Suprapubic skin (tissue), 4 donors: ENCODE data around the gene CDK18.
A peak's percentile ranks its signal among the peaks of the same experiment; 100 is the strongest.

Experiments used
- EP300 ChIP-seq: sonication (generic); formaldehyde crosslinking; IDR thresholded peaks from one replicate; pipeline ENCODE4 v1.6.1; 2017; ENCODE audit warnings: antibody characterized with exemption
- POLR2A ChIP-seq, 2 donors: fragments of 450-650 bp; IDR thresholded peaks; one replicate each; pipeline ENCODE4 v1.6.1; 2017; ENCODE audit warnings: antibody characterized with exemption in 2 of 2, mild to moderate bottlenecking in 2 of 2, moderate library complexity in 2 of 2
- POLR2AphosphoS5 ChIP-seq, 3 donors: sonication (generic); formaldehyde crosslinking; IDR thresholded peaks; one replicate each; pipeline ENCODE4 v1.6.1; 2017; ENCODE audit warnings: antibody characterized with exemption in 3 of 3
- TF ChIP-seq, protein P1 (sequence below), 2 donors: fragments of 200-600 bp in 1 of 2; fragments of 450-650 bp in 1 of 2; sonication (generic) in 1 of 2; IDR thresholded peaks; one replicate each; pipeline ENCODE4 v1.5.1; 2016 to 2019; ENCODE audit warnings: antibody characterized with exemption in 2 of 2, mild to moderate bottlenecking in 1 of 2, moderate library complexity in 1 of 2

DNA sequence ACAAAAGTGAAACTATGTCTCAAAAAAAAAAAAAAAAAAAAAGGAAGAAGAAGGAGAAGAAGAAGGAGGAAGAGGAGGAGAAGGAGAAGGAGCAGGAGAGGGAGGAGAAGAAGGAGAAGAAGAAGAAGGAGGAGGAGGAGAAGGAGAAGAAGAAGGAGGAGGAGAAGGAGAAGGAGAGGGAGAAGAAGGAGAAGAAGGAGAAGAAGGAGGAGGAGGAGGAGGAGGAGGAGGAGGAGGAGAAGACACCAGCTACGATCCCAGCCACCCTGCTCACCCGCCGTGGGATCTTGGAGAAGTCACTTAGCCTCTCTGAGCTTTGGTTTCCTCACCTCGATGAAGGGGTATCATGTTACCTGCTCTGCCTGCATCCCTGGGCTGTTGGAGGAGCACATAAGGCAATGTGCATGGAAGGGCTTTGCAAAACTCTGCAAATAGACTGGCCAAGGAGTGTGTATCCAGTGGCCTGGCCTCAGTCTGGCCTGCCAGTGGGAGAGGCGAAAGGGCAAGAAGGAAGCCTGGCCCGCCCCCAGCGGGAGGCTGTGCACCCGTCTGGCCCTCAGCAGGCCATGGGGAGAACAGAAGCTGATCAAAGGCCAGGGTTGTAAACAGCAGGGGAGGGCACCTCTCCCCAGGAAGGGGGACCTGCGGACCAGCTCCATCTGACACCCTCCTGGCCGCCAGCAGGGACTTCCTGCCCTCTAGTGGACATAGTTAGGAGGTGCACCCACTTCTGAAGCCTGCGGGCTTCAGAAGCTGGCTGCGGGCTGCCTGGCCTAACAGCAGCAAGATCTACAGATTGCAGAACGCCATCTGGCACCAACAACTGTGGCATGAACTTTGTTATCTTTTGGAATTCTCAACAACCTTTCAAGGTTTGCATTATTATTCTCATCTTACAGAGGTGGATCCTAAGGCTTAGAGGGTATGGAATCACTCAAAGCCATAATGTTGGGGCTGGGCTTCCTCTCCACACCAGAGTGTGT is 19.2 kb upstream of the CDK18 start:
- TF ChIP-seq, protein P1, sequence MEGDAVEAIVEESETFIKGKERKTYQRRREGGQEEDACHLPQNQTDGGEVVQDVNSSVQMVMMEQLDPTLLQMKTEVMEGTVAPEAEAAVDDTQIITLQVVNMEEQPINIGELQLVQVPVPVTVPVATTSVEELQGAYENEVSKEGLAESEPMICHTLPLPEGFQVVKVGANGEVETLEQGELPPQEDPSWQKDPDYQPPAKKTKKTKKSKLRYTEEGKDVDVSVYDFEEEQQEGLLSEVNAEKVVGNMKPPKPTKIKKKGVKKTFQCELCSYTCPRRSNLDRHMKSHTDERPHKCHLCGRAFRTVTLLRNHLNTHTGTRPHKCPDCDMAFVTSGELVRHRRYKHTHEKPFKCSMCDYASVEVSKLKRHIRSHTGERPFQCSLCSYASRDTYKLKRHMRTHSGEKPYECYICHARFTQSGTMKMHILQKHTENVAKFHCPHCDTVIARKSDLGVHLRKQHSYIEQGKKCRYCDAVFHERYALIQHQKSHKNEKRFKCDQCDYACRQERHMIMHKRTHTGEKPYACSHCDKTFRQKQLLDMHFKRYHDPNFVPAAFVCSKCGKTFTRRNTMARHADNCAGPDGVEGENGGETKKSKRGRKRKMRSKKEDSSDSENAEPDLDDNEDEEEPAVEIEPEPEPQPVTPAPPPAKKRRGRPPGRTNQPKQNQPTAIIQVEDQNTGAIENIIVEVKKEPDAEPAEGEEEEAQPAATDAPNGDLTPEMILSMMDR (IDR thresholded peaks at IDR 0.05), result peak; percentile 89 to 94
- no peak for TF ChIP-seq EP300
- TF ChIP-seq POLR2AphosphoS5 (IDR thresholded peaks at IDR 0.05), result no peak
- no peak for TF ChIP-seq POLR2A (IDR thresholded peaks at IDR 0.05)
